ENCODE data around the gene PARD3B.
A peak's percentile ranks its signal among the peaks of the same experiment; 100 is the strongest.

Gene PARD3B

GRCh38 chr2:204842068-204842467, 296.8 kb downstream of the PARD3B start:
- POLR2A ChIA-PET: no interaction called here
- peaks cover 0 to 8% (median 0%) of the 10 kb centered on the region in 4 experiments for H3K4me1 ChIP-seq (ENCODE audit: control extremely low read depth in 1 of 4, control insufficient read depth in 4 of 4, insufficient read depth in 4 of 4, low read length in 3 of 4)
- no peaks in the 10 kb centered on the region for H3K27me3 ChIP-seq (replicated peaks in 2 of 5; ENCODE audit: control insufficient read depth in 4 of 5, insufficient read depth in 5 of 5, low read length in 4 of 5)
- no peak overlapping the region for H3K27ac ChIP-seq (ENCODE audit: insufficient read depth in 1 of 2, low read depth in 1 of 2, low read length in 2 of 2, poor library complexity in 1 of 2, severe bottlenecking in 2 of 2)
- no peaks in the 10 kb centered on the region for H3K9me3 ChIP-seq (ENCODE audit: control extremely low read depth in 1 of 5, control insufficient read depth in 4 of 5, insufficient read depth in 2 of 5, low read depth in 1 of 5, low read length in 4 of 5)
- no peak overlapping the region for H3K4me3 ChIP-seq (ENCODE audit: control insufficient read depth in 1 of 7, extremely low read depth in 1 of 7, insufficient read depth in 4 of 7, low read depth in 2 of 7, low read length in 6 of 7)
- DNase-seq: no peak
- no peaks in the 10 kb centered on the region for H3K36me3 ChIP-seq (ENCODE audit: control insufficient read depth in 4 of 4, insufficient read depth in 4 of 4, low read length in 3 of 4)
- no CpG with 5 or more reads among the region's 1 CpG for WGBS (ENCODE audit: insufficient coverage)
- CTCF ChIA-PET: no interaction called here

DNA sequence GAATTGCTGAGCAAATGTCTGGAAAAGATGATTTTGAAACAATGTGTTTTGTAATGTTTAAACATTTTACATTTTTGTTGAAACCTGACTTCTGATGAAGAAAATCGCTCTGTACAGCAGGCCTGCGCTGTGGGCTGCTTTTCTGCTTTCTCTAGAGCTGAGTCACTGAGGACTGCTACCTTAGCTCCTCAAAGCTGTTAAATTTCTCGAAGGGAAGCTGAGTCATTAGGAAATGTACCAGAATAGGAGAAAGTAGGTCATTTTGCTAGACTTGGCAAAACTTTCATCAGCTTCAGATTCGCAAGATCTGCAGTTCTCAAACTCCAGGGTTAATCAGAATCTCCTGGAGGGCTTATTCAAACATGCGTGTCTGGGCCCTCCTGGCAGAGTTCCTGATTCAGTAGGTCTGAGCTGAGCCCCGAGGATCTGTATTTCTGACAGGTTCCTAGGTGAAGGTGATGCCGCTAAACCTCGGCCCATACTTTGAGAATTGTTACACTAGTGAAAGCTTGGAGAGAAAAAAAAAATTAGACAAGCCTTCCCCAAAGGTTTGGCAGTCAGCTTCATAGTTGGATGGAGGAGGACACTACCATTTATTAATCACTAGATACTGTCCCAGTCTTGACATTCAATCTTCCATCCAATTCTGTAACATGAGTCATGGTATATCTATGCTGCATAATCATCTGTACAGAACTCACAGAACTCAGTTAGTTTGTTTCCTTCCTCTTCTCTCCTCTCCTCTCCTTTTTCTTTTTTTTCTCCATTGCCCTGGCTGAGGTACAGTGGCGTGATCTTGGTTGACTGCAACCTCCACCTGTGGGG, 297.6 kb downstream of the PARD3B start:
- WGBS (ENCODE audit: insufficient coverage): 88% methylated on average over 7 of the region's 9 CpGs
- Histone ChIP-seq H3K4me3 (ENCODE audit: control insufficient read depth in 1 of 7, extremely low read depth in 1 of 7, insufficient read depth in 4 of 7, low read depth in 2 of 7, low read length in 6 of 7) (no peak overlapping the region), H3K9me3 (ENCODE audit: control extremely low read depth in 1 of 5, control insufficient read depth in 4 of 5, insufficient read depth in 2 of 5, low read depth in 1 of 5, low read length in 4 of 5) (no peaks in the 10 kb centered on the region), H3K4me1 (ENCODE audit: control extremely low read depth in 1 of 4, control insufficient read depth in 4 of 4, insufficient read depth in 4 of 4, low read length in 3 of 4) (peaks cover 0 to 8% (median 0%) of the 10 kb centered on the region in 4 experiments), H3K36me3 (ENCODE audit: control insufficient read depth in 4 of 4, insufficient read depth in 4 of 4, low read length in 3 of 4) (no peaks in the 10 kb centered on the region), H3K27ac (ENCODE audit: insufficient read depth in 1 of 2, low read depth in 1 of 2, low read length in 2 of 2, poor library complexity in 1 of 2, severe bottlenecking in 2 of 2) (no peak overlapping the region), H3K27me3 (replicated peaks in 2 of 5; ENCODE audit: control insufficient read depth in 4 of 5, insufficient read depth in 5 of 5, low read length in 4 of 5) (no peaks in the 10 kb centered on the region)
- peak; percentile 0 to 45 (median 37) for DNase-seq
- ChIA-PET CTCF (no interaction called here), POLR2A (no interaction called here)

GRCh38 chr2:204846471-204846870, 301.2 kb downstream of the PARD3B start:
- ChIA-PET CTCF (no interaction called here), POLR2A (no interaction called here)
- Histone ChIP-seq H3K36me3 (ENCODE audit: control insufficient read depth in 4 of 4, insufficient read depth in 4 of 4, low read length in 3 of 4) (no peaks in the 10 kb centered on the region), H3K9me3 (ENCODE audit: control extremely low read depth in 1 of 5, control insufficient read depth in 4 of 5, insufficient read depth in 2 of 5, low read depth in 1 of 5, low read length in 4 of 5) (no peaks in the 10 kb centered on the region), H3K27me3 (replicated peaks in 2 of 5; ENCODE audit: control insufficient read depth in 4 of 5, insufficient read depth in 5 of 5, low read length in 4 of 5) (no peaks in the 10 kb centered on the region), H3K27ac (ENCODE audit: insufficient read depth in 1 of 2, low read depth in 1 of 2, low read length in 2 of 2, poor library complexity in 1 of 2, severe bottlenecking in 2 of 2) (no peak overlapping the region), H3K4me1 (ENCODE audit: control extremely low read depth in 1 of 4, control insufficient read depth in 4 of 4, insufficient read depth in 4 of 4, low read length in 3 of 4) (peaks cover 0 to 8% (median 0%) of the 10 kb centered on the region in 4 experiments), H3K4me3 (ENCODE audit: control insufficient read depth in 1 of 7, extremely low read depth in 1 of 7, insufficient read depth in 4 of 7, low read depth in 2 of 7, low read length in 6 of 7) (no peak overlapping the region)
- 100% methylated on average over 1 of the region's 4 CpGs for WGBS (ENCODE audit: insufficient coverage)
- DNase-seq: no peak

DNA sequence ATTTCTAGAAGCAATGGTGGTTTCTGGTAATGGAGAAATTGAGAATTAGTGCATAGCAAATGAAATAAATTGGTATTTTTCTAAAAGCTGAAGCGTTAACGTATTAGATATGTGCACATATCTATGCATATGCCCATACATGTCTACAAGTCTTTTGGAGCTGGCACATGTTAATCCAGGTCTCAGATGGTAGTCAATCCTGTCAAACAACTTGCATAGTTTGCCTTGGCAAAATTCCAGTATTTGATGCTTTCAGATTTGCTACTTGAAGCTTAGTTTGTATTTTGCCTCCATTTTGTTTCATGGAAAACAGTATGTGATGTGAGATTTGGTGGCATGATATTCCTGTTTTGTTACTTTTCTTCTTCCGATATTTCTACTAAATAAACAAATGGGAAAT, 304.6 kb downstream of the PARD3B start:
- Histone ChIP-seq H3K9me3 (ENCODE audit: control extremely low read depth in 1 of 5, control insufficient read depth in 4 of 5, insufficient read depth in 2 of 5, low read depth in 1 of 5, low read length in 4 of 5) (no peaks in the 10 kb centered on the region), H3K4me1 (ENCODE audit: control extremely low read depth in 1 of 4, control insufficient read depth in 4 of 4, insufficient read depth in 4 of 4, low read length in 3 of 4) (no peaks in the 10 kb centered on the region), H3K27me3 (replicated peaks in 2 of 5; ENCODE audit: control insufficient read depth in 4 of 5, insufficient read depth in 5 of 5, low read length in 4 of 5) (no peaks in the 10 kb centered on the region), H3K36me3 (ENCODE audit: control insufficient read depth in 4 of 4, insufficient read depth in 4 of 4, low read length in 3 of 4) (no peaks in the 10 kb centered on the region), H3K4me3 (ENCODE audit: control insufficient read depth in 1 of 7, extremely low read depth in 1 of 7, insufficient read depth in 4 of 7, low read depth in 2 of 7, low read length in 6 of 7) (no peak overlapping the region), H3K27ac (ENCODE audit: insufficient read depth in 1 of 2, low read depth in 1 of 2, low read length in 2 of 2, poor library complexity in 1 of 2, severe bottlenecking in 2 of 2) (no peak overlapping the region)
- CTCF ChIA-PET: no interaction called here
- 100% methylated on average over 2 of the region's 3 CpGs for WGBS (ENCODE audit: insufficient coverage)
- POLR2A ChIA-PET: no interaction called here
- DNase-seq: no peak

GRCh38 chr2:204850581-204850980, 305.3 kb downstream of the PARD3B start:
- POLR2A ChIA-PET: no interaction called here
- 100% methylated on average over 4 of the region's 4 CpGs for WGBS (ENCODE audit: insufficient coverage)

GRCh38 chr2:204853905-204854304, 308.6 kb downstream of the PARD3B start:
- Histone ChIP-seq H3K36me3 (ENCODE audit: control insufficient read depth in 4 of 4, insufficient read depth in 4 of 4, low read length in 3 of 4) (no peaks in the 10 kb centered on the region), H3K4me3 (ENCODE audit: control insufficient read depth in 1 of 7, extremely low read depth in 1 of 7, insufficient read depth in 4 of 7, low read depth in 2 of 7, low read length in 6 of 7) (no peak overlapping the region), H3K9me3 (ENCODE audit: control extremely low read depth in 1 of 5, control insufficient read depth in 4 of 5, insufficient read depth in 2 of 5, low read depth in 1 of 5, low read length in 4 of 5) (no peaks in the 10 kb centered on the region), H3K27ac (ENCODE audit: insufficient read depth in 1 of 2, low read depth in 1 of 2, low read length in 2 of 2, poor library complexity in 1 of 2, severe bottlenecking in 2 of 2) (no peak overlapping the region), H3K4me1 (ENCODE audit: control extremely low read depth in 1 of 4, control insufficient read depth in 4 of 4, insufficient read depth in 4 of 4, low read length in 3 of 4) (no peaks in the 10 kb centered on the region), H3K27me3 (replicated peaks in 2 of 5; ENCODE audit: control insufficient read depth in 4 of 5, insufficient read depth in 5 of 5, low read length in 4 of 5) (no peaks in the 10 kb centered on the region)
- ChIA-PET CTCF (no interaction called here), POLR2A (no interaction called here)
- WGBS (ENCODE audit: insufficient coverage): 88% methylated on average over 1 of the region's 1 CpG
- DNase-seq: no peak

More at GRCh38 chr2:204850581-204850980, 305.3 kb downstream of the PARD3B start:
- no peak overlapping the region for H3K4me3 ChIP-seq (ENCODE audit: control insufficient read depth in 1 of 7, extremely low read depth in 1 of 7, insufficient read depth in 4 of 7, low read depth in 2 of 7, low read length in 6 of 7)
- no peaks in the 10 kb centered on the region for H3K27me3 ChIP-seq (replicated peaks in 2 of 5; ENCODE audit: control insufficient read depth in 4 of 5, insufficient read depth in 5 of 5, low read length in 4 of 5)
- no peaks in the 10 kb centered on the region for H3K36me3 ChIP-seq (ENCODE audit: control insufficient read depth in 4 of 4, insufficient read depth in 4 of 4, low read length in 3 of 4)
- CTCF ChIA-PET: no interaction called here
- no peaks in the 10 kb centered on the region for H3K9me3 ChIP-seq (ENCODE audit: control extremely low read depth in 1 of 5, control insufficient read depth in 4 of 5, insufficient read depth in 2 of 5, low read depth in 1 of 5, low read length in 4 of 5)
- H3K4me1 ChIP-seq (ENCODE audit: control extremely low read depth in 1 of 4, control insufficient read depth in 4 of 4, insufficient read depth in 4 of 4, low read length in 3 of 4): no peaks in the 10 kb centered on the region
- H3K27ac ChIP-seq (ENCODE audit: insufficient read depth in 1 of 2, low read depth in 1 of 2, low read length in 2 of 2, poor library complexity in 1 of 2, severe bottlenecking in 2 of 2): no peak overlapping the region
- DNase-seq: no peak

- ChIA-PET CTCF (no interaction called here), POLR2A (no interaction called here)
- 98% methylated on average over 6 of the region's 6 CpGs for WGBS (ENCODE audit: insufficient coverage)
- H3K27ac ChIP-seq (ENCODE audit: insufficient read depth in 1 of 2, low read depth in 1 of 2, low read length in 2 of 2, poor library complexity in 1 of 2, severe bottlenecking in 2 of 2): no peak overlapping the region
- DNase-seq: no peak
- H3K36me3 ChIP-seq (ENCODE audit: control insufficient read depth in 4 of 4, insufficient read depth in 4 of 4, low read length in 3 of 4): no peaks in the 10 kb centered on the region
- no peak overlapping the region for H3K4me3 ChIP-seq (ENCODE audit: control insufficient read depth in 1 of 7, extremely low read depth in 1 of 7, insufficient read depth in 4 of 7, low read depth in 2 of 7, low read length in 6 of 7)
- H3K4me1 ChIP-seq (ENCODE audit: control extremely low read depth in 1 of 4, control insufficient read depth in 4 of 4, insufficient read depth in 4 of 4, low read length in 3 of 4): no peaks in the 10 kb centered on the region
- no peaks in the 10 kb centered on the region for H3K27me3 ChIP-seq (replicated peaks in 2 of 5; ENCODE audit: control insufficient read depth in 4 of 5, insufficient read depth in 5 of 5, low read length in 4 of 5)
- peaks cover 0 to 4% (median 0%) of the 10 kb centered on the region in 5 experiments for H3K9me3 ChIP-seq (ENCODE audit: control extremely low read depth in 1 of 5, control insufficient read depth in 4 of 5, insufficient read depth in 2 of 5, low read depth in 1 of 5, low read length in 4 of 5)
Measured at GRCh38 chr2:204860274-204860673, 315.0 kb downstream of the PARD3B start.
